Stimulated activated CD8-positive, alpha-beta memory T cell treated with anti-CD3 and anti-CD28 coated beads, Interleukin-4, amount 100 ng/mL, for 4 hours (primary cell): ENCODE measurements around the gene BEGAIN.
"Not testable (repeated sequence)": the region's sequence is repeated elsewhere in the genome, so short reads cannot be mapped to it uniquely, and the experiment has no call there.

Source experiments
- DNase-seq, 2 donors: peaks; one replicate each; pipeline ENCODE4 v3.0.0-alpha.2; 2020; ENCODE audit warnings: low read depth in 2 of 2, low spot score in 1 of 2

The BEGAIN gene

GRCh38 chr14:100525615-100526014 lies 61.6 kb downstream of the BEGAIN start:
- no peak for DNase-seq

- DNase-seq, result no peak
Measured at GRCh38 chr14:100524933-100525243, 62.3 kb downstream of the BEGAIN start.

GRCh38 chr14:100524233-100524932 lies 62.8 kb downstream of the BEGAIN start:
- no peak for DNase-seq

- no peak for DNase-seq
Measured at GRCh38 chr14:100523843-100524169, 63.4 kb downstream of the BEGAIN start.

GRCh38 chr14:100523131-100523842 lies 63.9 kb downstream of the BEGAIN start:
- DNase-seq, result no peak

- DNase-seq, result no peak
Measured at GRCh38 chr14:100522616-100523099, 64.6 kb downstream of the BEGAIN start.

GRCh38 chr14:100506053-100506452 lies 81.2 kb downstream of the BEGAIN start:
- DNase-seq, result not testable (repeated sequence)

GRCh38 chr14:100504372-100505078 lies 82.7 kb downstream of the BEGAIN start:
- DNase-seq, result no peak

GRCh38 chr14:100503251-100503650 lies 84.0 kb downstream of the BEGAIN start:
- no peak for DNase-seq

GRCh38 chr14:100502622-100503220 lies 84.5 kb downstream of the BEGAIN start:
- DNase-seq, result no peak

- no peak for DNase-seq
Measured at GRCh38 chr14:100500128-100500527, 87.1 kb downstream of the BEGAIN start.

- no peak for DNase-seq
Measured at GRCh38 chr14:100498068-100498467, 89.1 kb downstream of the BEGAIN start.

- DNase-seq, result no peak
Measured at GRCh38 chr14:100495917-100496316, 91.3 kb downstream of the BEGAIN start.

- DNase-seq, result no peak
Measured at GRCh38 chr14:100494645-100495044, 92.6 kb downstream of the BEGAIN start.

- DNase-seq, result no peak
Measured at GRCh38 chr14:100490252-100490651, 97.0 kb downstream of the BEGAIN start.

GRCh38 chr14:100488057-100488456 lies 99.2 kb downstream of the BEGAIN start:
- DNase-seq, result no peak

- no peak for DNase-seq
Measured at GRCh38 chr14:100487304-100487703, 99.9 kb downstream of the BEGAIN start.
